CD14-positive monocyte (primary cell): Measurements from ENCODE around the gene KRT79. TPM values are rescaled to one million over a fixed set of nuclear protein-coding genes. Genes with fewer than 3 reads are reported as not detected.

Source experiments
- DNase-seq, 3 donors: peaks; one replicate each; pipeline ENCODE4 v3.0.0-alpha.2; 2011 to 2022
- H2AFZ ChIP-seq: 2 replicates; pipeline ENCODE4 v1.6.0; 2012; ENCODE audit warnings: mild to moderate bottlenecking, low read depth, low read length, inconsistent platforms; ENCODE audit not compliant: insufficient read depth, poor library complexity, severe bottlenecking
- H3K27ac ChIP-seq, 2 donors: 1 replicate in 1 of 2; 2 replicates in 1 of 2; pipeline ENCODE4 v1.5.1; 2012 to 2013; ENCODE audit warnings: low read length in 2 of 2, control low read depth in 1 of 2, inconsistent platforms in 1 of 2, low read depth in 1 of 2, mild to moderate bottlenecking in 1 of 2
- H3K27me3 ChIP-seq, 2 donors: one replicate each; pipeline versions ENCODE4 v1.6.0 to v1.6.1; 2011 to 2013; ENCODE audit warnings: low read length in 2 of 2; ENCODE audit not compliant: control insufficient read depth in 2 of 2, insufficient read depth in 2 of 2
- H3K36me3 ChIP-seq, 2 donors: replicated peaks in 1 of 2; 1 replicate in 1 of 2; 2 replicates in 1 of 2; pipeline versions ENCODE4 v1.5.1 to v1.6.1; 2012 to 2013; ENCODE audit warnings: low read length in 2 of 2, control low read depth in 1 of 2, inconsistent platforms in 1 of 2, mild to moderate bottlenecking in 1 of 2; ENCODE audit not compliant: insufficient read depth in 2 of 2, control insufficient read depth in 1 of 2
- H3K4me1 ChIP-seq, 2 donors: 1 replicate in 1 of 2; 2 replicates in 1 of 2; pipeline versions ENCODE4 v1.5.1 to v1.6.1; 2012 to 2013; ENCODE audit warnings: low read length in 2 of 2, control low read depth in 1 of 2, inconsistent platforms in 1 of 2, mild to moderate bottlenecking in 1 of 2, moderate library complexity in 1 of 2; ENCODE audit not compliant: insufficient read depth in 2 of 2, control insufficient read depth in 1 of 2
- H3K4me2 ChIP-seq: replicated peaks from 2 replicates; pipeline ENCODE3; 2012; ENCODE audit warnings: low read length, moderate library complexity, mild to moderate bottlenecking; ENCODE audit not compliant: poor library complexity, severe bottlenecking; ENCODE audit errors: extremely low read depth
- H3K4me3 ChIP-seq, 3 experiments: fragments of 200-600 bp in 1 of 3; sonication (generic) in 1 of 3; replicated peaks in 1 of 3; 1 replicate in 2 of 3; 2 replicates in 1 of 3; pipeline ENCODE4 v1.5.1; 2011 to 2013; ENCODE audit warnings: low read length in 3 of 3, mild to moderate bottlenecking in 3 of 3, control low read depth in 2 of 3, low read depth in 2 of 3, inconsistent platforms in 1 of 3, moderate library complexity in 1 of 3
- H3K79me2 ChIP-seq: 2 replicates; pipeline ENCODE4 v1.6.0; 2012; ENCODE audit warnings: mild to moderate bottlenecking, control low read depth, inconsistent platforms, low read length, moderate library complexity; ENCODE audit not compliant: insufficient read depth
- H3K9ac ChIP-seq: 2 replicates; pipeline ENCODE4 v1.6.0; 2017; ENCODE audit warnings: low read length, mild to moderate bottlenecking; ENCODE audit not compliant: insufficient read depth, poor library complexity, severe bottlenecking
- H3K9me3 ChIP-seq, 2 donors: replicated peaks in 1 of 2; 1 replicate in 1 of 2; 2 replicates in 1 of 2; pipeline versions ENCODE4 v1.5.1 to v1.6.1; 2012 to 2013; ENCODE audit warnings: low read length in 2 of 2, control low read depth in 1 of 2; ENCODE audit not compliant: control insufficient read depth in 1 of 2, insufficient read depth in 1 of 2
- H4K20me1 ChIP-seq: 2 replicates; pipeline ENCODE4 v1.6.0; 2012; ENCODE audit warnings: mild to moderate bottlenecking, low read length, control low read depth, moderate library complexity; ENCODE audit not compliant: insufficient read depth
- H3K27ac Mint-ChIP-seq, 7 donors: one replicate each; pipeline ENCODE4 v1.8.0; 2020; ENCODE audit warnings: mild to moderate bottlenecking in 7 of 7, mixed read lengths in 7 of 7, moderate library complexity in 6 of 7, inconsistent platforms in 2 of 7
- H3K27me3 Mint-ChIP-seq, 3 donors: one replicate each; pipeline ENCODE4 v1.8.0; 2021 to 2022; ENCODE audit warnings: low read depth in 3 of 3, mild to moderate bottlenecking in 3 of 3, mixed read lengths in 3 of 3, moderate library complexity in 3 of 3, inconsistent platforms in 1 of 3
- H3K36me3 Mint-ChIP-seq, 2 donors: one replicate each; pipeline ENCODE4 v1.8.0; 2020; ENCODE audit warnings: mixed read lengths in 2 of 2, inconsistent platforms in 1 of 2, mild to moderate bottlenecking in 1 of 2
- H3K4me1 Mint-ChIP-seq: one replicate; pipeline ENCODE4 v1.8.0; 2020; ENCODE audit warnings: mild to moderate bottlenecking, mixed read lengths
- H3K4me3 Mint-ChIP-seq, 2 donors: one replicate each; pipeline ENCODE4 v1.8.0; 2020; ENCODE audit warnings: mild to moderate bottlenecking in 2 of 2, mixed read lengths in 2 of 2, moderate library complexity in 1 of 2
- H3K9me3 Mint-ChIP-seq, 7 donors: one replicate each; pipeline ENCODE4 v1.8.0; 2020 to 2022; ENCODE audit warnings: mixed read lengths in 7 of 7, mild to moderate bottlenecking in 6 of 7, moderate library complexity in 6 of 7, inconsistent platforms in 2 of 7
- CTCF ChIP-seq: fragments of 200-600 bp; IDR thresholded peaks from one replicate; pipeline ENCODE4 v1.8.0; 2022; ENCODE audit warnings: antibody characterized with exemption, mild to moderate bottlenecking
- WGBS: methylation state at CpG from one replicate; pipeline ENCODE4 v1.1.5; 2013; ENCODE audit warnings: missing lambda C conversion rate; ENCODE audit not compliant: insufficient coverage; 5-methylcytosine and 5-hydroxymethylcytosine counted together
- intact Hi-C, 2 donors: fragments of 100-400 bp; cut with micrococcal nuclease; formaldehyde crosslinking; loops; one replicate each; pipeline versions ENCODE4 v1.15.0 to v1.15.1; 2023
- polyA plus RNA-seq, 3 donors: library from polyadenylated mRNA; depleted of rRNA in 1 of 3; unstranded in 2 of 3; stranded (reverse) in 1 of 3; fragments of 300-500 nt in 2 of 3; fragments of >200 nt in 1 of 3; fragmentation: Illumina TruSeq in 2 of 3; gene quantifications; 1 replicate in 2 of 3; 2 replicates in 1 of 3; pipeline ENCODE4 v1.2.3, GENCODE V29; 2012 to 2021

KRT79 gene
- polyA plus RNA-seq, 3 donors: not detected

GRCh38 chr12:52788192-52788875 lies 45.8 kb downstream of the KRT79 start:
- H3K4me2 ChIP-seq: no peak overlapping the region
- Mint-ChIP-seq H3K4me1 (peaks cover 5% of the 10 kb centered on the region), H3K36me3 (no peaks in the 10 kb centered on the region), H3K9me3 (peaks cover 0 to 6% (median 0%) of the 10 kb centered on the region in 7 donors), H3K27ac (peak overlapping the region in 1 of 7 donors; percentile 15), H3K4me3 (no peak overlapping the region), H3K27me3 (peaks cover 32 to 37% (median 32%) of the 10 kb centered on the region in 3 donors)
- no peak overlapping the region for H2AFZ ChIP-seq
- no peak for TF ChIP-seq CTCF
- no peaks in the 10 kb centered on the region for H3K79me2 ChIP-seq
- H3K9ac ChIP-seq: no peak overlapping the region
- H3K4me1 ChIP-seq: no peaks in the 10 kb centered on the region
- peaks cover 6 to 19% of the 10 kb centered on the region in 2 donors for H3K27me3 ChIP-seq
- DNase-seq: no peak
- H3K4me3 ChIP-seq: no peak overlapping the region
- 100% methylated on average over 1 of the region's 6 CpGs for WGBS
- intact Hi-C loops: no loop called here
- no peak overlapping the region for H3K27ac ChIP-seq
- no peaks in the 10 kb centered on the region for H3K36me3 ChIP-seq
- no peaks in the 10 kb centered on the region for H4K20me1 ChIP-seq
- no peaks in the 10 kb centered on the region for H3K9me3 ChIP-seq

- intact Hi-C loops: no loop called here
- no peaks in the 10 kb centered on the region for H3K79me2 ChIP-seq
- H4K20me1 ChIP-seq: no peaks in the 10 kb centered on the region
- Mint-ChIP-seq H3K27ac (no peak overlapping the region), H3K36me3 (no peaks in the 10 kb centered on the region), H3K9me3 (peaks cover 0 to 6% (median 0%) of the 10 kb centered on the region in 7 donors), H3K4me1 (peaks cover 5% of the 10 kb centered on the region), H3K27me3 (peaks cover 32 to 37% (median 34%) of the 10 kb centered on the region in 3 donors), H3K4me3 (no peak overlapping the region)
- H3K4me3 ChIP-seq: no peak overlapping the region
- no peaks in the 10 kb centered on the region for H3K36me3 ChIP-seq
- TF ChIP-seq CTCF: no peak
- H2AFZ ChIP-seq: no peak overlapping the region
- H3K9me3 ChIP-seq: no peaks in the 10 kb centered on the region
- H3K4me2 ChIP-seq: no peak overlapping the region
- H3K27ac ChIP-seq: no peak overlapping the region
- H3K27me3 ChIP-seq: peaks cover 6 to 19% of the 10 kb centered on the region in 2 donors
- WGBS: 88% methylated on average over 6 of the region's 6 CpGs
- no peaks in the 10 kb centered on the region for H3K4me1 ChIP-seq
- no peak overlapping the region for H3K9ac ChIP-seq
- no peak for DNase-seq
These were observed 46.6 kb downstream of the KRT79 start for GRCh38 chr12:52787324-52788191.
